DND-41 (cell line): ENCODE results near the gene AK8.

Experiments
- ATAC-seq: fragments of 200-7000 bp; cut with Tn5 transposase; 3 replicates; pipeline ENCODE4 v1.9.1; 2021; ENCODE audit warnings: low read depth; ENCODE audit not compliant: insufficient read depth
- DNase-seq: peaks from one replicate; pipeline ENCODE4 v3.0.0-alpha.2; 2020
- H2AFZ ChIP-seq: 2 replicates; pipeline ENCODE4 v1.6.0; 2012; ENCODE audit warnings: low read depth, low read length
- H3K27ac ChIP-seq: 2 replicates; pipeline ENCODE4 v1.5.1; 2012; ENCODE audit warnings: low read length, inconsistent platforms
- H3K27me3 ChIP-seq: fragments of 200-600 bp; sonication (generic); 2 replicates; pipeline ENCODE4 v1.6.0; 2012; ENCODE audit warnings: low read length, mild to moderate bottlenecking, inconsistent platforms; ENCODE audit not compliant: insufficient read depth, poor library complexity
- H3K36me3 ChIP-seq: 2 replicates; pipeline ENCODE4 v1.5.1; 2012; ENCODE audit warnings: low read length, inconsistent platforms; ENCODE audit not compliant: insufficient read depth
- H3K4me1 ChIP-seq: 2 replicates; pipeline ENCODE4 v1.5.1; 2012; ENCODE audit warnings: mild to moderate bottlenecking, low read length; ENCODE audit not compliant: insufficient read depth
- H3K4me2 ChIP-seq: 2 replicates; pipeline ENCODE4 v1.6.0; 2012; ENCODE audit warnings: mild to moderate bottlenecking, moderate library complexity, low read length, inconsistent platforms; ENCODE audit not compliant: insufficient read depth
- H3K4me3 ChIP-seq, 2 experiments: fragments of 200-600 bp in 1 of 2; shearing (Covaris generic) in 1 of 2; 2 replicates each; pipeline ENCODE4 v1.5.1; 2012 to 2016; ENCODE audit warnings: inconsistent platforms in 2 of 2, low read length in 2 of 2, mild to moderate bottlenecking in 2 of 2, low read depth in 1 of 2, moderate library complexity in 1 of 2
- H3K79me2 ChIP-seq: 2 replicates; pipeline ENCODE4 v1.6.0; 2012; ENCODE audit warnings: low read length, inconsistent platforms; ENCODE audit not compliant: insufficient read depth
- H3K9ac ChIP-seq: 2 replicates; pipeline ENCODE4 v1.6.0; 2012; ENCODE audit warnings: low read depth, mild to moderate bottlenecking, inconsistent platforms, low read length, moderate library complexity
- H3K9me3 ChIP-seq: 2 replicates; pipeline ENCODE4 v1.5.1; 2012; ENCODE audit warnings: low read length, moderate library complexity, mild to moderate bottlenecking, inconsistent platforms; ENCODE audit not compliant: insufficient read depth, severe bottlenecking
- H4K20me1 ChIP-seq: 2 replicates; pipeline ENCODE4 v1.6.0; 2012; ENCODE audit warnings: low read length; ENCODE audit not compliant: insufficient read depth
- EZH2 ChIP-seq: IDR thresholded peaks from 3 replicates; pipeline ENCODE4 v1.6.1; 2012; ENCODE audit warnings: borderline replicate concordance, low read depth, mild to moderate bottlenecking, moderate library complexity, low read length, inconsistent platforms; ENCODE audit not compliant: severe bottlenecking
- TF ChIP-seq, protein P1 (sequence below): IDR thresholded peaks from 2 replicates; pipeline ENCODE4 v1.5.1; 2012; ENCODE audit warnings: borderline replicate concordance, low read length, moderate library complexity, mild to moderate bottlenecking; ENCODE audit not compliant: poor library complexity, severe bottlenecking; ENCODE audit errors: extremely low read depth

AK8 gene

DNA sequence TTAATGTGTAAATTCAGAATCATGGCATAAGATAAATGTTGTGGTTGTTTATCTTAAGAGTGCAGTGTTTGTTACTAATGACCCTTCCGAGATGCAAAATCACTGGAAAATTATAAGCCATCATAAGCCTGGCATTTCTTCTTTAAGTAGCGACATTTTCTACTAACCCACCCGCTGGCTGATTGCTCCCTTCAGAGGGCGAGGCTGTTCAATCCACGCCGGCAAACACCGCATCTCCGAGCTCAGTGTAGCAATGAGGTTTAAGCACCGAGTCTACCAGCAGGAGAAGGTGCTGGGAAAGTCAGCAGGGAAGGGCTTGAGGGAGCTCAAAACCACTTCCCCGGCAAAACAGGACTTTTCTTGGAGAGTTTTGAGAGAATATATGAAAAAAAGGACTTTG lies 52.7 kb downstream of the AK8 start:
- H3K27ac ChIP-seq, result no peak overlapping the region
- H2AFZ ChIP-seq, result no peak overlapping the region
- no peaks in the 10 kb centered on the region for H3K36me3 ChIP-seq
- H3K9me3 ChIP-seq, result no peaks in the 10 kb centered on the region
- ATAC-seq (no peak), DNase-seq (no peak)
- no peaks in the 10 kb centered on the region for H3K79me2 ChIP-seq
- H3K27me3 ChIP-seq, result no peaks in the 10 kb centered on the region
- H3K4me2 ChIP-seq, result no peak overlapping the region
- no peak overlapping the region for H3K4me3 ChIP-seq
- TF ChIP-seq, protein P1, sequence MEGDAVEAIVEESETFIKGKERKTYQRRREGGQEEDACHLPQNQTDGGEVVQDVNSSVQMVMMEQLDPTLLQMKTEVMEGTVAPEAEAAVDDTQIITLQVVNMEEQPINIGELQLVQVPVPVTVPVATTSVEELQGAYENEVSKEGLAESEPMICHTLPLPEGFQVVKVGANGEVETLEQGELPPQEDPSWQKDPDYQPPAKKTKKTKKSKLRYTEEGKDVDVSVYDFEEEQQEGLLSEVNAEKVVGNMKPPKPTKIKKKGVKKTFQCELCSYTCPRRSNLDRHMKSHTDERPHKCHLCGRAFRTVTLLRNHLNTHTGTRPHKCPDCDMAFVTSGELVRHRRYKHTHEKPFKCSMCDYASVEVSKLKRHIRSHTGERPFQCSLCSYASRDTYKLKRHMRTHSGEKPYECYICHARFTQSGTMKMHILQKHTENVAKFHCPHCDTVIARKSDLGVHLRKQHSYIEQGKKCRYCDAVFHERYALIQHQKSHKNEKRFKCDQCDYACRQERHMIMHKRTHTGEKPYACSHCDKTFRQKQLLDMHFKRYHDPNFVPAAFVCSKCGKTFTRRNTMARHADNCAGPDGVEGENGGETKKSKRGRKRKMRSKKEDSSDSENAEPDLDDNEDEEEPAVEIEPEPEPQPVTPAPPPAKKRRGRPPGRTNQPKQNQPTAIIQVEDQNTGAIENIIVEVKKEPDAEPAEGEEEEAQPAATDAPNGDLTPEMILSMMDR, result no peak
- TF ChIP-seq EZH2, result no peak
- no peaks in the 10 kb centered on the region for H4K20me1 ChIP-seq
- peaks cover 24% of the 10 kb centered on the region for H3K4me1 ChIP-seq
- no peak overlapping the region for H3K9ac ChIP-seq

DNA sequence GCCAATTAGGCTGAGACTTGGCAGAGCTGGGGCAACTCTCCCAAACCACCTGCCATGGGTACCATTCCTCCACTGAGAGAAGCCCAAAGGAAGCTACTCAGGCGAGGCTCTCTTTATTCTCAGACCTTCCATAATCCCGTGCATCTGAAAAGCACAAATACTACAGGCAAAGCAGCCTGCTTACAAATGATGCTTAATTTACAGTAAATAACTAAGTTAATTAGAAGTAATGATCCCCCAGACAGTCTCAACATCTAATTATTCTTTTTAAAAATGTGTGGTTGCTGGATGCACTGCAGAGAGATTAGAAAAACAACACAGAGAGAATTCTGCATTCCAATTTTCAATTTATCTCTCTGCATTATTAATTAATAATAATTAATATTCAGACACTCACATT lies 53.1 kb downstream of the AK8 start:
- H3K9ac ChIP-seq, result no peak overlapping the region
- peaks cover 24% of the 10 kb centered on the region for H3K4me1 ChIP-seq
- H4K20me1 ChIP-seq, result no peaks in the 10 kb centered on the region
- H3K4me2 ChIP-seq, result no peak overlapping the region
- no peaks in the 10 kb centered on the region for H3K9me3 ChIP-seq
- DNase-seq (no peak), ATAC-seq (no peak)
- H3K27me3 ChIP-seq, result no peaks in the 10 kb centered on the region
- no peak overlapping the region for H3K27ac ChIP-seq
- TF ChIP-seq EZH2, result no peak
- TF ChIP-seq, protein P1, result no peak
- H3K4me3 ChIP-seq, result no peak overlapping the region
- H3K36me3 ChIP-seq, result no peaks in the 10 kb centered on the region
- no peak overlapping the region for H2AFZ ChIP-seq
- H3K79me2 ChIP-seq, result no peaks in the 10 kb centered on the region

DNA sequence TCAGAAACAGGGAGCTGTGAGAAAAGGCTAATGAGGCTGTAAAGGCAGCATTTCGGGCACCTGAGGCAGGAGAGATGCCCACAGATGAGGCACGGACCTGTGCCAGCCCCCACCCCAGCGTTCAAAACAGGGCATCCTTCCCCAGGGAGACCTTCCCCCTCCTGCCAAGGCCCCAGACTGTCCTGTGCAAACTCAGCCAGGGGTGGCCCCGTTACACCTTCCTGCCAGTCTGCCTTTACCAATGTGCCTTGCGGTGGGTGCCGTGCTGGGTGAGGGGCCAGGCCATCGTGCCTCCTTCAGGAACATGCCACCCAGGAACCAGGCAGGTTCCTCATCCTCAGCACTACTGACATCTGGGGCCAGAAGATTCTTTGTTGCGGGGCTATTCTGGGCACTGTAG lies 53.9 kb downstream of the AK8 start:
- Histone ChIP-seq H3K4me1 (peaks cover 24% of the 10 kb centered on the region), H4K20me1 (no peaks in the 10 kb centered on the region), H3K4me3 (no peak overlapping the region), H3K4me2 (peak overlapping the region; percentile 42; the same call in 1 of the 2 replicates), H3K9ac (no peak overlapping the region), H2AFZ (no peak overlapping the region), H3K79me2 (no peaks in the 10 kb centered on the region), H3K27ac (peak overlapping the region; percentile 59; the same call in 1 of the 2 replicates), H3K36me3 (no peaks in the 10 kb centered on the region), H3K27me3 (no peaks in the 10 kb centered on the region), H3K9me3 (no peaks in the 10 kb centered on the region)
- DNase-seq (no peak), ATAC-seq (peak; percentile 58)
- no peak for TF ChIP-seq EZH2
- TF ChIP-seq, protein P1, result no peak
